NCI-H1092 (cell line): Measurements from ENCODE around the gene CNPY3.
"Not testable (repeated sequence)": the region's sequence is repeated elsewhere in the genome, so short reads cannot be mapped to it uniquely, and the experiment has no call there.

Experiments used
- DNase-seq: peaks from one replicate; lab custom pipeline; 2025; lab: John Stamatoyannopoulos, UW

CNPY3 gene

DNA sequence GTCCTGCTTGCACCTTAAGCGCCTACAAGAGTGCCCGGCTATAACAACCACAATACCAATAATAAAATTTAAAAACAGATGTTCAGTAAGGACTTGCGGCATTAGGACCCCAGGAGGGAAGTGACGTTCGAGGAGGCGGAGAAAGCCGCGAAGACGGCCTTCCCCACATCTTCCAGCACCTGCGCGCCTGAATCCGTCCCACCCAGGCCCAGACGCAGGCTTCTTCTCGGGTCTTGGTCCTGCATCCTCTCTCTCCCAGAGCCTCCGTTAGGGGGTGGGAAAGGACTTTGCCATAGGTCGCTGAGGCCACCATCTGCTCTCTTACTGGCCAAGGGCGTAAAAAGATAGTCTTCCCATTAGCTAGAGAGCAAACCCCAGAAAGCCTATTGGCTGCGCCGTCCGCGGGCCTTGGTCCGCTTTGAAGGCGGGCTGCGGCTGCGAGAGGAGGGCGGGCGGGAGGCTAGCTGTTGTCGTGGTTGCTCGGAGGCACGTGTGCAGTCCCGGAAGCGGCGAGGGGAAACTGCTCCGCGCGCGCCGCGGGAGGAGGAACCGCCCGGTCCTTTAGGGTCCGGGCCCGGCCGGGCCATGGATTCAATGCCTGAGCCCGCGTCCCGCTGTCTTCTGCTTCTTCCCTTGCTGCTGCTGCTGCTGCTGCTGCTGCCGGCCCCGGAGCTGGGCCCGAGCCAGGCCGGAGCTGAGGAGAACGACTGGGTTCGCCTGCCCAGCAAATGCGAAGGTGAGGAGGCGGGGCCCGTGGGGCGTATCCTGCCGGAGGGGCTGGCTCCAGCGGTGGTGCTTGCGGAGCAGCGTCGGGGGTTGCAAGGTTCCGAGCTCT, at the start of gene CNPY3:
Gene CNPY3, plus strand, starts transcription at position 495 of the 835 bp plus-strand sequence. Its CDS starts 91 bp downstream, at position 586.
- DNase-seq: peak; percentile 98

DNA sequence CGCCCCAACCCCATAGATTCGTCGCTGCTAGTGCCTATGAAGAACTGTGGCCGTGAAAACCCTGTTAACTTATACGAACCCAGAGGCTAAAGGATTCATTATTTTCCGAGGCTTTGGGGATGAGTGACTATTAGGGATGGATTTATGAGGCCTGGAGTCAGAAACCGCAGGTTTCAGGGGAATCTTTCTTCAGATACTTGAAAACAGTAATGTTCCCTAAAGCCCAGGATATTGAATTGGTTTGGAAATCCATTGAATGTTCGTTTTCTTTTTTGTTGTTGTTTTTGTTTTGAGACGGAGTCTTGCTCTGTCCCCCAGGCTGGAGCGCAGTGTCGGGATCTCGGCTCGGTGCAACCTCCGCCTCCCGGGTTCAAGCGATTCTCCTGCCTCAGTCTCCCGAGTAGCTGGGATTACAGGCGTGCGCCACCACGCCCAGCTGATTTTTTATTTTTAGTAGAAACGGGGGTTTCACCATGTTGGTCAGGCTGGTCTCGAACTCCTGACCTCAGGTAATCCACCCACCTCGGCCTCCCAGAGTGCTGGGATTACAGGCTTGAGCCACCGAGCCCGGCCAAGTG, 49.0 kb upstream of the CNPY3 start:
- not testable (repeated sequence) for DNase-seq

DNA sequence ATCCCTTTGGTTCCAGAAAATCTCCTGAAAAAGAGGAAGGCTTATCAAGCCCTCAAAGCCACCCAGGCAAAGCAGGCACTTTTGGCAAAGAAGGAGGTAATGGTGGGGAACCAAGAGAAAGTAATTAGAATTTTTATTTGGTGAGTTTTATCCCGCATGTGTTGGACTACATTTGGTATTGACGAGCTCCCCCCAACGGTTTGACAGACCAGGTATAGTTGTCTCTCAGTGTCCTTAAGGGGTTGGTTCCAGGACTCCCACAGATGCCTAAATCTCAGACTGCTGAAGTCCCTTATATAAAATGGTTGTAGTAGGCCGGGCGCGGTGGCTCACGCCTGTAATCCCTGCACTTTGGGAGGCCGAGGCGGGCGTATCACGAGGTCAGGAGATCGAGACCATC, 48.4 kb upstream of the CNPY3 start:
- DNase-seq: not testable (repeated sequence)

DNA sequence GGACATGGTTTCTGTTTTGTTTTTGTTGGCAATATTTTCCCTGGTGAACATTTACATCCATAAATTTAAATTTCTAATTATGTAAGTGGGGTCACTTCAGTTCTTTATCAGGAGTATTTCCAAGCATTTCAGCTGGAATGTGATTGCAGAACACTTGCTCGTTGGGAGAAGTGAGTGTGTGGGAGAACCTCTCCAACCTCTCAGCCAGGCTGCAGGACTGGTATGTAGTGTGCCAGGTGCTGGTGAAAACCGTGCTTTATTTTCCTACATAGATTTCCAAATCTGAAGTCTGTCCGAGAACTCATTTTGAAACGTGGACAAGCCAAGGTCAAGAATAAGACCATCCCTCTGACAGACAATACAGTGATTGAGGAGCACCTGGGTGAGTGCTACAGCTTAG, 43.6 kb upstream of the CNPY3 start:
- DNase-seq: no peak

DNA sequence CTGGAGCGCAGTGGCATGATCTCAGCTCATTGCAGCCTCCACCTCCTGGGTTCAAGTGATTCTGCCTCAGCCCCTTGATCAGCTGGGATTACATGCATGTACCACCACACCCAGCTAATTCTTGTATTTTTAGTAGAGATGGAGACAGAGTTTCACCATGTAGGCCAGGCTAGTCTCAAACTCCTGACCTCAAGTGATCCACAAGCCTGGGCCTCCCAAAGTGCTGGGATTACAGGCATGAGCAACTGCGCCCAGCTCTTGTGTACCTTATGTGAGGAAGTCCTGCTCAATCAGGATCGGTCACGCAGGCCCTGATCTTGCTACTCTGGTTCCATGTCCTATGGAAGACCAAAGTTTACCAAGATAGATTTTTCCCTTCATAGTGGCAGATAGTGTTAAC, 41.1 kb upstream of the CNPY3 start:
- not testable (repeated sequence) for DNase-seq

DNA sequence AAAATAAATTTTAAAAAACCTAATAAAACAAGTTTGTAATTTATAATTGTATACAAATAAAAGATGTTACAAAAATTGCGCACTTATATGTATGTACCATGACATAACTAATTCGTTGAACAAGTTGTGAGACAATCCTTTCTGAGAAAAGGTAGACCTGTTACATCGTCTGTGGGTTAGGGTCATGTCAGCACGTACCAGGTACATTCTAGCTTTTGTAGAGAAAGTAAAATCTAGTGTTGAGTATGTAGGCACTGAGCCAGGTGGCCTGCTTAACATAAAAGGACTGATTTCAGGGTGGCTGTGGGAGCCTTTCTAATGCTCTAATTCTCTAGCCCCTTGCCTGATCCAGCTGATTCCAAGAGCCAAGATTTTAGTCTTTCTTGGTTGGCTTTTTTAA, 39.5 kb upstream of the CNPY3 start:
- DNase-seq: no peak

DNA sequence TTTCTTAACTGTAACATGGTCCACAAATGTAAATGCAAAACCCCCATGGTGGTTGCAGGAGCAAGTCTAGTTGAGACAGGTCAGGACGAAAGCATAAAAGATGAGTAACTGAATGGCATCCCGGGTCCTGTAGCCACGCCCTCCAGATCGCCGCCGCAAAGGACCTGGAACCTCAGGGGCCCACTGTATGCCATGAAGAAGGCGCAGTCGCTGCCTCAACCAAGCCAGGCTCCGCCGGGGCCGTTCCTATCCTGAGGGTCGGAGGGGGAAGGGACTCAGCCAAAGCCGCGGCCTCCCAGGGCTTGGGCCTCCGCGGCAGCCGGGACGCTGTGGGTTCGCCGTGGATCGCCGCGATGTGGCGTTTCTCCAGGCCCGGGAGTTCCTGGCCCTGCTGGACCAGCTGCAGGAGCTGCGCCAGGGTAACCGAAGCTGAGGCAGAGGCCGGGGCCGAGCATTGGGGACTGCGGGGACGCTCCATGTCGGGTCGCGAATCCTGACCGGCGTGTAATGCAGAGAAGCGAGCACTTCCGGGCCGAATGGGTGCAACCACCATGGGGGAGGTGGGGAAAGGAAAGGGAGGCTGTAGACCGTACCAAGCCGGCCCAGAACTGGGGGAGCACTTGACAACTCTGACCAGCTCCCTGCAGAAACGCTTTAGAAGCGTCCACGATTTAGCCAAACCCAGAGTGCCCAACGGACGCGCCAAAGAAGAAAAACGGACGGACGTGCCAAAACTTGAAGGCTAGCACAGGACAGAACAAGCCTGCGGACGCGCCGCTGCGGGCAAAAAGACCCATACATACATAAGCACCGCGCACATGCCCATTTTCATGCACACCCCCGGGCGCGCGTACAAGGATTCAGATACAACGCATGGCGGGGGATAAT, 38.7 kb upstream of the CNPY3 start:
- peak; percentile 93 for DNase-seq

DNA sequence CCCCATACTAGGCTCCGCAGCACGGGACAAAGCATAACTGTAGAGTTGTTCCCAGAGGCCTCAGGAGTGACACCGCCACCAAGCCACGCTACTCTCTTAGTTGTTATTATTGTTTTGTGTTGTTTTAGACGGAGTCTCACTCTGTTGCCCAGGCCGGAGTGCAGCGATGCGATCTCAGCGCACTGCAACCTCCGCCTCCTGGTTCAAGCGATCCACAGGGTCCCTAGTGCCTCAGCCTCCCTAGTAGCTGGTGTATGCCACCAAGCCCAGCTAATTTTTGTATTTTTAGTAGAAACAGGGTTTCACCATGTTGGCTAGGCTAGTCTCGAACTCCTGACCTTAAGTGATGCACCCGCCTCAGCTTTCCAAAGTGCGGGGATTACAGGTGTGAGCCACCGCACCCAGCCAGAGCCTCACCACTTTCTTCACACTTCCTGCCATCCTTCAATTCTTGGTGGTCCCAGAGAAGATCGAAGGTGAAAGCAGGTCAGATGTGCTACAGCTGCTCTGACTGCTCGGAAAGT, 38.0 kb upstream of the CNPY3 start:
- no peak for DNase-seq

DNA sequence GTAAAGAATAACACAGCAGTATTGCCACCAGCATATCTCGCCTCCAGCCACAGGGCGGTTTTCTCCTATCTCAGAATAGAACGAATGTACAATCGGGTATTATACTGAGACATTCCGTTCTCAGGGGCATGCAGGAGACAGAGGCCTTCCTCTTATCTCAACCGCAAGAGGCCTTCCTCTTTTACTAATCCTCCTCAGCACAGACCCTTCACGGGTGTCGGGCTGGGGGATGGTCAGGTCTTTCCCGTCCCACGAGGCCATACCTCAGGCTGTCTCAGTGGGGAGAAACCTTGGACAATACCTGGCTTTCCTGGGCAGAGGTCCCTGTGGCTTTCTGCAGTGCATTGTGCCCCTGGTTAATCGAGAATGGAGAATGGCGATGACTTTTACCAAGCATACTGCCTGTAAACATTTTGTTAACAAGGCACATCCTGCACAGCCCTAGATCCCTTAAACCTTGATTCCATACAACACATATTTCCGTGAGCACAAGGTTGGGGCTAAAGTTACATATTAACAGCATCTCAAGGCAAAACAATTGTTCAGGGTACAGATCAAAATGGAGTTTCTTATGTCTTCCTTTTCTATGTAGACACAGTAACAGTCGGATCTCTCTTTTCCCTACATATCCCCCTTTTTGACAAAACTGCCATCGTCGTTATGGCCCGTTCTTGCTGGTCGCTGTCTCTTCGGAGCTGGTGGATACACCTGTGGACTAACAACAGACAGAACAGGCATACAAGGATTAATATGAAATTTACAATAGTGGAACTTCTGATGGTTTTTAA, 35.0 kb upstream of the CNPY3 start:
- not testable (repeated sequence) for DNase-seq

DNA sequence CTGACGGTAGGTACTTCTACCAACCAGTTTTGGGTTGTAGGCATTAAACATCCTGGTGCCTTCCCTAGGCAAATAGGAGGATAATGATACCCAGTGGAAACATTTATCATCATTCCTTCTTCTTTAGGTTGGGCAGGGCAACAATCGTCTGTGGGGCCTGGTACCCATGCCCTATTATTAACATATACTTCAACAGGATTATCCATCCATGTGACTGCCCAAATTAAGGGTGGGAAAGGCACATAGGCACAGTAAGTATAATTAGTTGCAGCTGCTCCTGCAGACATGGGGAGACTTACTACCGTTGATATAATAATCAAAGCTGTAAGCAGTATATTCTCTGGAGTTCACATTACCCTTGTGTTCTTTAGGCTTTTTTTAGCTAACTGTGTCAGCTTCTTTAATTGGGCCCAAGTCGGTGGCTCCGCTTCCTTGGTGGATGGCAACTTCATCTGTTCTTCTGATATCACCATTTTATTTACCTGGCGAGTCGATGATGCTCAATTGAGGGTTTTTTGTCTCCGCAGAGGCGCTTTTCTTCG, 33.0 kb upstream of the CNPY3 start:
- no peak for DNase-seq

DNA sequence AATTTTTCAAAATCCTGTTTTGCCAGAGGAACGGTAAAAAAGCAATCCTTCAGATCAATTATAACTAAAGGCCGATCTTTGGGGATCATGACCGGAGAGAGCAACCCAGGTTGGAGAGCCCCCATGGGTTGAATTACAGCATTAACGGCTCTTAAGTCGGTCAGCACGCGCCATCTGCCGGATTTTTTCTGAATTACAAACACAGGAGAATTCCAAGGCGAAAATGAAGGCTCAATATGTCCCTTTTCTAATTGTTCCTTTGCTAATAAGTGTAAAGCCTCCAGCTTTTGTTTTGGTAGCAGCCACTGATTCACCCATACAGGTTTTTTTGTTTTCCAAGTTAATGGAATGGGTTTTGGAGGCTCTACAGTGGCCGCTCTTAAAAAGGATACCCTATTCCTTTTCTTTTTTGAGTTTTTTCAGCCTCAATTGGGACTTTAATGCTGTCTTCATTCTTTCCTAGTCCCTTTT, 30.4 kb upstream of the CNPY3 start:
- peak; percentile 52 for DNase-seq

DNA sequence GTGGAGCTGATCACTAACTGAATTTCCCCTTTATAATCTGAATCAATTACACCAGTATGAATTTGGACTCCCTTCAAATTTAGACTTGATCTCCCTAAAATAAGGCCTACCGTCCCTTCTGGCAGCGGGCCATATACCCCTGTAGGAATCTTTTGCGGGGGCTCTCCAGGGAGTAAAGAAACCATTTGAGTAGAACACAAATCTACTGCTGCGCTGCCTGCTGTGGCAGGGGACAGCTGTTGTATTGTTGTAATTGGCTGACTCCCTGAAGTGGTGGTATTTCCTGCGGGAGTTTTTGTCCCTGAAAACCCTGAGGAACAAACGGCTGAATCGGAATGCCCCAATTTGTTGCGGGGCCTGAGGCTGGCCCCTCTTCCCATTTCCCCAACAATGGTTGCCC, 29.4 kb upstream of the CNPY3 start:
- no peak for DNase-seq

DNA sequence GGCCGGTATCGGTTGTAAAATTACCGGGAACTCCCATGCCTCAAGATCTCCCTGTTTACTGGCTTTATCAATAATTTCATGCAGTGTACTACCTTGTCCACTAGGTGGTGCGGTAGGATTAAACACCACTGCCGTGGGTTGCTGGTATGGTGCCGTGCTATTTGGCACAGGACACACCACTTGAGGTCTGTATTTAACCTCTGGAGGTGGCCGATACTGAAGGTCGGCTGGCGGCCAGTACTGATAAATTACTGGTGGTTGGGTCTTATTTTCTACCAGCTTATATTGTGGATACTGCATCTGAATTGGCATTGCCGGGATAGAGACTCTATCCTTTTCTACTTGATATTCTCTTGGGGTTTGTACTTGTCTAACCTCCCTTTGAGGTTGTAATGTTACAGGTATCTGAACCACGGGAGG, 27.7 kb upstream of the CNPY3 start:
- DNase-seq: peak; percentile 84

DNA sequence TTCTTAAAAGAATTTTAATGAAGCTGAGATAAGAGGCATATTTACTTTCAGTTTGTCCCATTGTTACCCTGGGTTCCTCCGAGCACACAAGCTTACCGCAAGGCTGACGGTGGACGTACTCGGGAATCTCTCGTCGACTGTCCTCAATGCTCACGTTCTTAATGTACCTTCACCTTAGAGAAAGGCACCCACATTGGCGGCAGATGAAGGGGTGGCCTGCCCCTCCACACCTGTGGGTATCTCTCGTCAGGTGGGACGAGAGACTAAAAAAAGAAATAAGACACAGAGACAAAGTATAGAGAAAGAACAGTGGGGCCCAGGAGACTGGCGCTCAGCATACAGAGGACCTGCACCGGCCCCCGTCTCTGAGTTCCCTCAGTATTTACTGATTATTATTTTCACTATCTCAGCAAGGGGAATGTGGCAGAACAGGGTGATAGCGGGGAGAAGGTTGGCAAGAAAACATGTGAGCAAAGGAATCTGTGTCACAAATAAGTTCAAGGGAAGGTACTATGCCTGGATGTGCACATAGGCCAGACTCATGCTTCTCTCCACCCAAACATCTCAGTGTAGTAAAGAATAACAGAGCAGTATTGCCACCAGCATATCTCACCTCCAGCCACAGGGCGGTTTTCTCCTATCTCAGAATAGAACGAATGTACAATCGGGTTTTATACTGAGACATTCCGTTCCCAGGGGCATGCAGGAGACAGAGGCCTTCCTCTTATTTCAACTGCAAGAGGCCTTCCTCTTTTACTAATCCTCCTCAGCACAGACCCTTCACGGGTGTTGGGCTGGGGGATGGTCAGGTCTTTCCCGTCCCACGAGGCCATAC, 26.6 kb upstream of the CNPY3 start:
- DNase-seq: not testable (repeated sequence)

DNA sequence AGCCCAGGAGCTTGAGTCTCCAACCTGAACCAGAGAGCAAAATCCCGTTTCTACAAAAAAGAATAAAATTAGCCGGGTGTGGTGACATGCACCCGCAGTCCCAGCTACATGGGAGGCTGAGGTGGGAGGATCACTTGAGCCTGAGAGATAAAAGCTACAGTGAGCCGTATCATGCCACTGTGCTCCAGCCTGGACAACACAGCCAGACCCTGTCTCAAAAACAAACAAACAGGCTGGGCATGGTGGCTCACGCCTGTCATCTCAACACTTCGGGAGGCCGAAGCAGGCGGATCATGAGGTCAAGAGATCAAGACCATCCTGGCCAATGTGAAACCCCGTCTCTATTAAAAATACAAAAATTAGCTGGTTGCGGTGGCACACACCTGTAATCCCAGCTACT, 24.8 kb upstream of the CNPY3 start:
- no peak for DNase-seq

DNA sequence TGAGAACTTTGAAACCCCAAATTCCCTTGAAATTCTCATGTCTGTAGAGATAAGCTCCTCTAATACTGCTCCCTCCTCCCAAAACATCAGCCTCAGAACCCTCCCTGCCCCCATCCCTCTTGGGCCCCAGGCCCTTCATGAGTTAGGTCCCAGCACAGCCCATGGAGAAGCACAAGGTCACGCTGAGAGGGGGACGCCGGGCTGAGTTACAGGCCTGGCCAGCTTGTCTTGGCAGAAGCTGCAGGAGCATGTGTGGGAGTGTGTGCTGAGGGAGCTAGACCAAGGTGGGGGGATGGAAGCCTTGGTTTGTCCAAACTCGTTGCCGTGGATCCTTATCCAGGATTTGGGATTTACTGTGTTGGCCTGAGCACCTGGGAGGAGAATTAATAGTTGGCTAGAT, 21.9 kb upstream of the CNPY3 start:
- DNase-seq: no peak

DNA sequence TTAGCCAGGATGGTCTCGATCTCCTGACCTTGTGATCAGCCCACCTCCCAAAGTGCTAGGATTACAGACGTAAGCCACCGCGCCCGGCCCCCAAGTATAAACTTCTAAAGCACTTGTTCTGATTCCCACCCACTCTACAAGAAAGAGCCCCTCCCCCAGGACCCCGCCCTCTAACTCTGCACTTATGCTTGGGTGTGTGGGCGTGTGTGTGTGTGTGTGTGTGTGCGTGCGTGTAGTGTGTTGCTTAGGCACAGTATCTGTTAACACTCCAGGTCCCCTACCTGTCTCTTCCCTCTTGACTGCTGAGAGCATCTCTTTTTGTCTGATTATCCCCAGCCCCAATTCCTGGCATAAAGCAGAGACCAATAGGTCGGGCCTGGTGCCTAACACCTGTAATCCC, 19.4 kb upstream of the CNPY3 start:
- no peak for DNase-seq

DNA sequence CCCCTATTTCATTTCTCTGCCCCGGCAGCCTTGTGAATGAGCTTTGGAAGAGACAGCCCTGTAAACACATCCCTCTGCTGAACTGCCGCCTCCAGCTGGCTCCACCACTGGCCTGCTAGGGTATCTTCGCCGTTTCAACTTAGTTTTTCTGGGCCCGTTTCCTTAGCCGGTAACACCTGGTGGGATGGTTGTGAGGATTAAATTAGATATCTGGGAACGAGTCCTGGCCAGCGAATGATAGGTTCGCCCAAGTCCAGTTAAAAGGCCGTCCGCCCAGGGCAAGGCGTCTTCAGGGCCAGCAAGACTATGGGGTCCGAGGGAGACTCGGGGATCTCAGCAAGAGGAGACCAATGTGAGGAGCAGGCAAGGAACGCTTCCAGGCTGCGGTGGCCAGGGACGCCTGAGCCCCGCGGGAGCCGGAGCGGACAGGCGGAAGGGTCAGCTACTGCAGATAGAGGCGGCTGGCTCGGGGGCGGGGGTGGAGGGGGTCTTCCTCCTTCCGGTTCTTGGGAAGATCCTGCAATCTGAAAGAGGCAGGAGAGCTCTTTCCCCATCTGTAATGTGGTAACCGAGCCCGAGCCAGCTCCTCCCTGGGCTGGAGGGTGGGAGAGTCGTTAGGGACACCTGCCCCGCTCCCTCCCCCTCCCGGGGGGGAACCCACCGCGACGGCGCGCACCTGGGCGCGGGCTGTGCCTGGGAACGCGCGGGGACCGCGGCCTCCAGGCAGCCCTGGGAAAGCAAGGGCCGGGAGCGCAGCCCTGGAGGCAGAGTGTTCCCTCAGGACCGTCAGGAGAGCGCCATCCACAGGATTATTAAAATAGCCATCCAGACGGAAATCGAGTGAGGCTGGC, 17.9 kb upstream of the CNPY3 start:
- no peak for DNase-seq

DNA sequence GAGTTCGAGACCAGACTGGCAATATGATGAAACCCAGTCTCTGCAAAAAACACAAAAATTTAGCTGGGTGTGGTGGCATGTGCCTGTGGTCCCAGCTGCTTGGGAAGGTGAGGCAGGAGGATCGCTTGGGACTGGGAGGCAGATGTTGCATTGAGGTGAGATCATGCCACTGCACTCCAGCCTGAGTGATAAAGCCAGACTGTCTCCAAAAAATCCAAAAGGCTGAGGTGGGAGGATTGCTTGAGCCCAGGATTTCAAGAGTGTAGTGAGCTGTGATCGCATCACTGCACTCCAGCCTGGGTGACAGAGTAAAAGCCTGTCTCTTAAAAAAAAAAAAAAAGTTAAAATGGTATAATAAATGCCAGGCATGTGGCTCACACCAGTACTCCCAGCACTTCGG, 14.7 kb upstream of the CNPY3 start:
- no peak for DNase-seq
